ENCODE measurements around the gene TMEM185B.
"Not testable (repeated sequence)": the region's sequence is repeated elsewhere in the genome, so short reads cannot be mapped to it uniquely, and the experiment has no call there.

TMEM185B gene

GRCh38 chr2:120204945-120205670 lies 18.1 kb downstream of the TMEM185B start:
- DNase-seq, result no peak

GRCh38 chr2:120204417-120204816 lies 18.8 kb downstream of the TMEM185B start:
- DNase-seq, result no peak

DNA sequence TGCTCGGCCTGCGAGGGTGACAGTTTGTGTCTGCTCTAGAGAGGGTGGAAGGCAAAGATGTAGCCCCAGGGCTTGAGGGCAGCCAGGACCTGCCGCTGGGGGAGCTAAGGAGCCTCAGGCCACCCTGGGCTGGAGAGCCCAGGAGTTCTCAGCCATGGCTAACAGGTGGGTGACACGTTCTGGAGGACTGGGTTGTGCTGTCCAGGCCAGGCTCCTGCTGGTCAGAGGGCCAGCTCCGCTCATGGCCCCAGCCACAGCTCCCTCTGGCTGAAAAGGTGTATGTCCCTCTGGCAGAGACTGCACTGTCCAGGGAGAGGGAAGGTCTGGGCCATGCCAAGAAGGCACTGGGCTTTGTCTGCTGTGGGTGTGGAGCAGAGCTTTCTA lies 19.2 kb downstream of the TMEM185B start:
- no peak for DNase-seq

- DNase-seq, result no peak
Measured at GRCh38 chr2:120203251-120204021, 19.8 kb downstream of the TMEM185B start.

DNA sequence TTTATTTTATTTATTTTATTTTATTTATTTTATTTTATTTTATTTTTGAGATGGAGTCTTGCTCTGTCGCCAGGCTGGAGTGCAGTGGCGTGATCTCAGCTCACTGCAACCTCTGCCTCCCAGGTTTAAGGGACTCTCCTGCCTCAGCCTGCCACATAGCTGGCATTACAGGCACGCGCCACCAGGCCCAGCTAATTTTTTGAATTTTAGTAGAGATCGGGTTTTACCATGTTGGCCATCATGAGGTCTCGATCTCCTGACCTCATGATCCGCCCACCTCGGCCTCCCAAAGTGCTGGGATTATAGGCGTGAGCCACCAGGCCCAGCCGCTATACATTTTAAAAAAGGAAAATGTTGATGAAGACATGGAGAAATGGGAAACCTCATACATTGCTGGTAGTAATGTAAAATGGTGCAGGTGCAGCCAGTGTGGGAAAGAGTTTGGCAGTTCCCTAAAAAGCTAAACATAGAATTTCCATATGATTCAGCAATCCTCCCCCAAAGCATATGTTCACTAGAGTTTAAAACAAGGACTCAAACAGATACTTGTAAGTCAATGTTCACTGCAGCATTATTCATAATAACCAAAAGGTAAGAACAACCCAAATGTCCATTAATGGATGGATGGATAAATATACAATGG lies 23.3 kb downstream of the TMEM185B start:
- not testable (repeated sequence) for DNase-seq

GRCh38 chr2:120195553-120195952 lies 27.6 kb downstream of the TMEM185B start:
- DNase-seq, result no peak

- no peak for DNase-seq
Measured at GRCh38 chr2:120192280-120192679, 30.9 kb downstream of the TMEM185B start.

- DNase-seq, result no peak
Measured at GRCh38 chr2:120189189-120189588, 34.0 kb downstream of the TMEM185B start.

DNA sequence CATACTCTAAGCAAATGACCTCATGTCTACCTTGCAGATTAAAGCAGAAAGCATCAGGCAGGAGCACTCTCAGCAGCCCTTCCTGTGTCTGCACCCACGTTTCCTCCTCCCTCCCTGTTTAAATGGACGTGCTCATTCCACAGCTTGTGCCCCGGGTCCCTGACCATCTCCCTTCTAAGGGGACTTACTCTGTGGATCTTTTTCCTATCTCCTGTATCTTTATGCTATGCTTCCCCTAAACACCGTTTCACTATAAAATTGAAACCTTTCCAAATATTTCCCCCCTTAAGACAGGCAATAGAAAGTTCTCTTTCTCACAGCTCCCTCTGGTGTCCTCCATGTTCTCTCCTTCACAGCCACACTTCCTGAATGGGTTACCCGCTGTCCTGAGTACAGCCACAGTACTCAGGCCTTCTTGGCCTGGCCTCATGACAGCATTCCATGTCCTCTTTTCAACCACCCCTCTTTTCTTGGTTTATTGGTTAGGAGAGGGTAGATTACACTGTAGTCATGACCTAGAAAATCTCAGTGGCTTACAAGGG lies 41.1 kb downstream of the TMEM185B start:
- DNase-seq, result no peak

DNA sequence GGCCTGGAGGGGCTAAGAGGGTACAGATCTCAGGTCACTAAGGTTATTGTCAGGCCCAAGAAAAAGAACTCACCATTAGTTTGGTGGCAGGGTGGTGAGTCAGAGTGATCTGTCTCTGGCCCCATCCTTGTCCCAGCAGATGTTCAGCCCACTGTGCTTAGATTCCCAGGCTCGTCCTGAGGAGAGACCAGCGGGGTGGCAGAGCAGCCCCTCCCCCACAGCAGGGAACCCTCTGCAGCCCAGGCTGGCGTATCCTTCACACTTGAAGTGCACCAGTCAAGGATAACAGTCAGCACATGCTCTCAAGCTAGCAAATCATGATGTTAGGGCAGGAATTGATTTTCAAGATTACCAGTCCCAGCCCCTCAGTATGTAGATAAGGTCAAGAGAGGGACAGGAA lies 43.1 kb downstream of the TMEM185B start:
- no peak for DNase-seq

- DNase-seq, result no peak
Measured at GRCh38 chr2:120179396-120179795, 43.8 kb downstream of the TMEM185B start.

- no peak for DNase-seq
Measured at GRCh38 chr2:120177973-120178372, 45.2 kb downstream of the TMEM185B start.

- peak; percentile 72 for DNase-seq
Measured at GRCh38 chr2:120177001-120177621, 46.1 kb downstream of the TMEM185B start.

GRCh38 chr2:120176526-120176925 lies 46.7 kb downstream of the TMEM185B start:
- DNase-seq, result no peak

DNA sequence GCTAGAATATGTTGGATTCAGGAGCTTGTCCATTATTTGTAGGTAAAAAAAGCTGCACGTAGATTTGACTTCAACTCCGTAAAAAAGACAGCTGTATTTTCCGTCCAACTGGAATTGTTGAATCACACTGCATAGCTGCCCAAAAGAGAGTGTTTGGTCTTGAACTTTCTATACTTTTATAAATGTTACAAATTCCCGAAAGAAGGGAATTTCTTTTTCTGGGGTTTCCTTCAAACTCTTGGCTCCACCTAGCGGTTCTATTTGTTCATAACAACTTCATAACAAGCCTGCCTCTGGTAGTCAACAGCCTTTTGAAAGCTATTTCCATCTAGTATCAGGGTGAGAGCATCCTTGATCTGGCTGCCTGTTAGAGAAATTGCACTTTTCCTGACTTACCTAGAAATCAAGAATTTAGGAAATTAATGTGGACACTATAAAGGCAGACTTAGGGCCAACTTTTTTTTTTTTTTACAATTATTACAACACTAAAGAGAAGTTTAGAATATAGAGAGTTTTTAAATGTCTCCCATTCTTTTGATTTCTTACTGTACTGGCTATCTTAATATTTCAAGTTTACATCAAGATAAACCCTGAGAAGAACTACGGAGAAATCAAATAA lies 48.1 kb downstream of the TMEM185B start:
- DNase-seq, result no peak
